Measurements from ENCODE around the gene DRAXIN.

The DRAXIN gene

DNA sequence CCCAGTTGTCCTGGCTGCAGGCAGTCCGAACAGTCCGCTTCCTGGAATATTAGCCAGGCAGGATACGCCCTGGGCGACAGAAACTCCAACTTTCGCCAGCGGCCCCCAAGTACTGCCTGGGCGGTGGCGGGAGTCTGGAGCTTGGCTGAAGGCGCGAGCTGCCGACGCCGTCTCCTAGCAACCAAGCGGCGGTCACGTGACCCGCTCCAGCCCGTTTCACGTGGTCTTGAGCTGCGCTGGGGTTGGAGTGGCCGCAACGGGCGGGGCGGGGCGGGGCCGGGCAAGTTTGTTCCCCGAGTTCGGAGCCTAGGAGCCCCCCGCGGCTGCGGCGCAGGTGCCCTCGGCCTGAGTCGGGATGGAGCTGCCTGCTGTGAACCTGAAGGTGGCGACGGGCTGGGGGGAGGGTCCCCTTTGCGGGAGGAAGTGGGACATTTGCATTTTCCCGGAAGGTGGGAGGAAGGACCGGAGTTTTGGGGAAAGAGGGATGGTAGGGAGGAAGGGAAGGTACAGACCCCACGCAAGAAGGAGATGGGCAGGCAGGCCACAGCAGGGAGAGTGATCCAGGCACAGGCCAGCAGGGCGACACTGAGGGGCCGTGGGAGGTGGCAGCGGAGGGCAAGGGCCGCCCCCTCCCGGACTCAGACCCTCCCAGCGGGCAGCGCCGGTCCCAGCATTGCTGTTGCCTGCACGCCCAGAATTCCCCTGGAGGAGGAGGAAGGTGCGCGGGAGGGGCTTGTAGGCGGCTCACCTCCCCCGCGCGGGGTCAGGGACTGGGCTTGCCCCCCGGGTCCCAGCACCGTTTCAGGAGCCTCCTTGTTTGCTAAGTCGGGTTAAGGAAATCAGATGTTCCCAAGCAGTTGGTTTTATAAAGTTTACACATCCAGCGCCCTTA is 44.6 kb downstream of the DRAXIN start, which contains the start of gene AGTRAP (continued):
- TF ChIP-seq KLF16 (tag by site-specific recombination; IDR thresholded peaks at IDR 0.05) (peak; percentile 86), ZNF174 (tag by site-specific recombination; IDR thresholded peaks at IDR 0.05) (no peak), ZNF600 (tag by site-specific recombination; IDR thresholded peaks at IDR 0.05) (peak; percentile 88; the same call in 1 of the 2 replicates), SETDB1 (IDR thresholded peaks at IDR 0.05; ENCODE audit: insufficient read length, low read length) (no peak), ZNF76 (tag by site-specific recombination; IDR thresholded peaks at IDR 0.05; ENCODE audit: borderline replicate concordance, low read depth) (peak; percentile 95), ZNF423 (tag by site-specific recombination; IDR thresholded peaks at IDR 0.05) (peak; percentile 40), GLI4 (tag by site-specific recombination; IDR thresholded peaks at IDR 0.05) (peak; percentile 29; the same call in 1 of the 2 replicates), KLF8 (tag by site-specific recombination; IDR thresholded peaks at IDR 0.05) (peak; percentile 76; the same call in 1 of the 2 replicates), GFI1B (tag by site-specific recombination; IDR thresholded peaks at IDR 0.05) (no peak), ZNF501 (tag by site-specific recombination; IDR thresholded peaks at IDR 0.05) (0 out of 2 replicates have a peak, but pooled peaks have one; percentile 79), ZNF621 (tag by site-specific recombination; IDR thresholded peaks at IDR 0.05) (no peak), ZXDB (tag by site-specific recombination; IDR thresholded peaks at IDR 0.05) (peak; percentile 67), GLIS1 (tag by site-specific recombination; IDR thresholded peaks at IDR 0.05) (peak; percentile 90), KLF10 (tag by site-specific recombination; IDR thresholded peaks at IDR 0.05) (no peak), GLIS2 (tag by site-specific recombination; IDR thresholded peaks at IDR 0.05) (peak; percentile 99), YY2 (tag by site-specific recombination; IDR thresholded peaks at IDR 0.05) (no peak), ZFP37 (tag by site-specific recombination; IDR thresholded peaks at IDR 0.05) (0 out of 2 replicates have a peak, but pooled peaks have one; percentile 77), EGR2 (tag by site-specific recombination; IDR thresholded peaks at IDR 0.05; ENCODE audit: low read depth) (peak; percentile 91), ZNF843 (tag by site-specific recombination; IDR thresholded peaks at IDR 0.05) (peak; percentile 66), SP7 (tag by site-specific recombination; IDR thresholded peaks at IDR 0.05) (peak; percentile 82)
- TF ChIP-seq, protein P1, sequence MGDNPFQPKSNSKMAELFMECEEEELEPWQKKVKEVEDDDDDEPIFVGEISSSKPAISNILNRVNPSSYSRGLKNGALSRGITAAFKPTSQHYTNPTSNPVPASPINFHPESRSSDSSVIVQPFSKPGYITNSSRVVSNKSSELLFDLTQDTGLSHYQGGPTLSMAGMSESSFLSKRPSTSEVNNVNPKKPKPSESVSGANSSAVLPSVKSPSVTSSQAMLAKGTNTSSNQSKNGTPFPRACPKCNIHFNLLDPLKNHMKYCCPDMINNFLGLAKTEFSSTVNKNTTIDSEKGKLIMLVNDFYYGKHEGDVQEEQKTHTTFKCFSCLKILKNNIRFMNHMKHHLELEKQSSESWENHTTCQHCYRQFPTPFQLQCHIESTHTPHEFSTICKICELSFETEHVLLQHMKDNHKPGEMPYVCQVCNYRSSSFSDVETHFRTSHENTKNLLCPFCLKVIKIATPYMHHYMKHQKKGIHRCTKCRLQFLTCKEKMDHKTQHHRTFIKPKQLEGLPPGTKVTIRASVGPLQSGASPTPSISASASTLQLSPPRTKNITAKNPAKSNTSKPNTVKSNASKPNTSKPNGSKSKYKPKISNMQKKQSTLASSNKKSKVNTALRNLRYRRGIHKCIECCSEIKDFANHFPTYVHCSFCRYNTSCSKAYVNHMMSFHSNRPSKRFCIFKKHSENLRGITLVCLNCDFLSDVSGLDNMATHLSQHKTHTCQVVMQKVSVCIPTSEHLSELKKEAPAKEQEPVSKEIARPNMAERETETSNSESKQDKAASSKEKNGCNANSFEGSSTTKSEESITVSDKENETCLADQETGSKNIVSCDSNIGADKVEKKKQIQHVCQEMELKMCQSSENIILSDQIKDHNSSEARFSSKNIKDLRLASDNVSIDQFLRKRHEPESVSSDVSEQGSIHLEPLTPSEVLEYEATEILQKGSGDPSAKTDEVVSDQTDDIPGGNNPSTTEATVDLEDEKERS (tag by site-specific recombination; IDR thresholded peaks at IDR 0.05): no peak
- TF ChIP-seq, protein P2, sequence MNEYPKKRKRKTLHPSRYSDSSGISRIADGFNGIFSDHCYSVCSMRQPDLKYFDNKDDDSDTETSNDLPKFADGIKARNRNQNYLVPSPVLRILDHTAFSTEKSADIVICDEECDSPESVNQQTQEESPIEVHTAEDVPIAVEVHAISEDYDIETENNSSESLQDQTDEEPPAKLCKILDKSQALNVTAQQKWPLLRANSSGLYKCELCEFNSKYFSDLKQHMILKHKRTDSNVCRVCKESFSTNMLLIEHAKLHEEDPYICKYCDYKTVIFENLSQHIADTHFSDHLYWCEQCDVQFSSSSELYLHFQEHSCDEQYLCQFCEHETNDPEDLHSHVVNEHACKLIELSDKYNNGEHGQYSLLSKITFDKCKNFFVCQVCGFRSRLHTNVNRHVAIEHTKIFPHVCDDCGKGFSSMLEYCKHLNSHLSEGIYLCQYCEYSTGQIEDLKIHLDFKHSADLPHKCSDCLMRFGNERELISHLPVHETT (tag by site-specific recombination; IDR thresholded peaks at IDR 0.05): no peak

All from HEK293 (cell line).